ENCODE measurements around the gene SH2D2A. TPM values are rescaled to one million over a fixed set of nuclear protein-coding genes. Genes with fewer than 3 reads are reported as not detected.
A peak's percentile ranks its signal among the peaks of the same experiment; 100 is the strongest.

The SH2D2A gene
- total and polyA plus RNA-seq, 4 donors, result 0.33 to 0.53 (median 0.51) TPM; not detected in 1

GRCh38 chr1:156859523-156860112, 43.0 kb upstream of the SH2D2A start:
- Histone ChIP-seq H3K4me3 (ENCODE audit: low read depth, low read length) (peak overlapping the region; percentile 16), H3K36me3 (ENCODE audit: control insufficient read depth, insufficient read depth, low read length) (no peaks in the 10 kb centered on the region), H3K27ac (ENCODE audit: low read depth, low read length) (no peak overlapping the region), H3K9me3 (ENCODE audit: control insufficient read depth, insufficient read depth, low read length) (no peaks in the 10 kb centered on the region), H3K4me1 (ENCODE audit: control insufficient read depth, insufficient read depth, low read length) (peaks cover 31% of the 10 kb centered on the region), H3K27me3 (ENCODE audit: control insufficient read depth, insufficient read depth, low read length) (peaks cover 75% of the 10 kb centered on the region)
- WGBS (ENCODE audit: insufficient coverage), result under 1% methylated on average over 33 of the region's 33 CpGs
- DNase-seq (ENCODE audit: low read depth in 4 of 6, low spot score in 6 of 6), result peak in 2 of 6 donors; percentile 25 to 44

DNA sequence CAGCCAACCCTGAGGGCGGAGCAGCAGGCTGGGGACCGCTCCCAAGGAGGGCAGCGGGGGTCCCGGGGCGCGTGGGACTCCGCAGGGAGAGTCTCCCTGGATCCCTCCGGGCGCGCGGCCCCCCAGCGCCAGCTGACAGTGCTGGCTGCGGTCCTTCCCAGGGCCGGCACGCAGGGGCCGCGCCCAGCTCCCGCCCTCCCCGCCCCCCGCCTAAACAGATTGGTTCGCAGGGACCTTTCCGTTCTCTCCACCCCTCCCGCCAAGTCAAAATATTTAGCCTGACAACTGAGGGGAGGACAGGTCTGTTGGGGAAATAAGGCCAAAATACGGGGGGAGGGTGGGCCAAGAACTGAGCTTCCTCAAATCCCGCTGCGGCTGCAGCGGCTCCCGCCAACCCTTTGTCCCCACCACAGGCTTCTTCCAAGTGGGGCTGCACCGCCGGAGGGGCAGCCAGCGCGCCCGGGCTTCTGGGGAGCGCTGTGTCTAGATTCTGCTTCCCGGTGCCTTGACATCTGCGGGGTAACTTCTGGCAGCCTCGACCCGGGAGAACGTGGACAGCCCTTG, 42.4 kb upstream of the SH2D2A start, which contains the start of gene INSRR:
Gene INSRR (minus strand): TSS at position 159 of the 564 bp plus-strand sequence. CDS start 496 bp downstream, outside the sequence.
- no peaks in the 10 kb centered on the region for H3K36me3 ChIP-seq (ENCODE audit: control insufficient read depth, insufficient read depth, low read length)
- no peak within 1 kb of the TSS for H3K27ac ChIP-seq (ENCODE audit: low read depth, low read length)
- peaks cover 70% of the 10 kb centered on the region for H3K27me3 ChIP-seq (ENCODE audit: control insufficient read depth, insufficient read depth, low read length)
- peak within 1 kb of the TSS; percentile 16 for H3K4me3 ChIP-seq (ENCODE audit: low read depth, low read length)
- peak in 1 of 6 donors; percentile 43 for DNase-seq (ENCODE audit: low read depth in 4 of 6, low spot score in 6 of 6)
- WGBS (ENCODE audit: insufficient coverage), result 3% methylated on average over 31 of the region's 39 CpGs
- peaks cover 31% of the 10 kb centered on the region for H3K4me1 ChIP-seq (ENCODE audit: control insufficient read depth, insufficient read depth, low read length)
- no peaks in the 10 kb centered on the region for H3K9me3 ChIP-seq (ENCODE audit: control insufficient read depth, insufficient read depth, low read length)

- no peak overlapping the region for H3K4me3 ChIP-seq (ENCODE audit: low read depth, low read length)
- DNase-seq (ENCODE audit: low read depth in 4 of 6, low spot score in 6 of 6), result no peak
- peaks cover 68% of the 10 kb centered on the region for H3K27me3 ChIP-seq (ENCODE audit: control insufficient read depth, insufficient read depth, low read length)
- WGBS (ENCODE audit: insufficient coverage), result 18% methylated on average over 5 of the region's 5 CpGs
- H3K4me1 ChIP-seq (ENCODE audit: control insufficient read depth, insufficient read depth, low read length), result peaks cover 31% of the 10 kb centered on the region
- H3K27ac ChIP-seq (ENCODE audit: low read depth, low read length), result no peak overlapping the region
- H3K9me3 ChIP-seq (ENCODE audit: control insufficient read depth, insufficient read depth, low read length), result no peaks in the 10 kb centered on the region
- H3K36me3 ChIP-seq (ENCODE audit: control insufficient read depth, insufficient read depth, low read length), result no peaks in the 10 kb centered on the region
These were observed 41.9 kb upstream of the SH2D2A start for GRCh38 chr1:156858555-156858956.

DNA sequence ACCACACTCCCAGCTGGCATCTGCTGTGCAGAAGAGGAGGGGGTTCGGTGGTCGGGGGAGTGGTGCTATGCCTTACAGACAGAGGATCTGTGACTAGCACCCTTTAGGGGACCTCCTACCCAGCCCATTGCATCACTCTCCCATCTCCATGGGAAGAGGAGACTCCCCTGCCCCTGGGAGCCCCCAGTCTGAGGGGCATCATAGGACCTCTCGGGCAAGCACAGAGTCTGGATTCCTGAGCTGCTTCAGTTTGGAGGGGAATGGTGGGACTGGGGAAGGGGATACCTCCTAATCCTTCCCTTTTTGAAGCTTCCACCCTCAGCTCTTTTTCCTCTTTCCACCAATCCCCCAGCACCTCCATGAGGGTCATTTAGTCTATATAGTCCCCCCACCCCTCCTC, 40.9 kb upstream of the SH2D2A start:
- Histone ChIP-seq H3K4me1 (ENCODE audit: control insufficient read depth, insufficient read depth, low read length) (peaks cover 34% of the 10 kb centered on the region), H3K4me3 (ENCODE audit: low read depth, low read length) (no peak overlapping the region), H3K27ac (ENCODE audit: low read depth, low read length) (no peak overlapping the region), H3K9me3 (ENCODE audit: control insufficient read depth, insufficient read depth, low read length) (no peaks in the 10 kb centered on the region), H3K36me3 (ENCODE audit: control insufficient read depth, insufficient read depth, low read length) (no peaks in the 10 kb centered on the region), H3K27me3 (ENCODE audit: control insufficient read depth, insufficient read depth, low read length) (peaks cover 63% of the 10 kb centered on the region)
- no peak for DNase-seq (ENCODE audit: low read depth in 4 of 6, low spot score in 6 of 6)
- WGBS (ENCODE audit: insufficient coverage), result no CpG with 5 or more reads among the region's 3 CpGs

DNA sequence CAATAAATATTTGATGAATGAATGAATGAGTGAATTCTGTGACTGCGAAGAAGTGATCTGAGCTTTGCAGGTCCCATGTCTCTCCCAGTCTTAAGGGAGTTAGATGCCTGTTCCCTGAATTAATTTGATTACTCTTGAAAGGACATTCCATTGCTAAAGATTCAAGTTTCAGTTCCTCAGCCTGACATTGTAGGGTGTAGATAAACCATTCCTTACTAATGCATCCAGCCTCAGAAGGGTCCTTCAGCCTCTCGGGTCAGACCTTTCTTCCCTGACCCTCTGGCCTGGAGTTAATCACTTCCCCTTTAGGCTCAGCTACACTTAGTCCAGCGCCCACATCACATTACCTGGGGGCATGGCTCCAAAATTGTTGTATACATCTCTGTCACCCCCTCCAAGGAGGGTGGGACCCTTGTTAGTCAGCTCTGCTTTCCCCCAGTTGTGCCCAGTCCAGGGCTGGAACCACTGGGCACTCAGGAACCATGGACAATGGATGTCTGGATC, 39.7 kb upstream of the SH2D2A start:
- Histone ChIP-seq H3K27me3 (ENCODE audit: control insufficient read depth, insufficient read depth, low read length) (peaks cover 54% of the 10 kb centered on the region), H3K27ac (ENCODE audit: low read depth, low read length) (no peak overlapping the region), H3K9me3 (ENCODE audit: control insufficient read depth, insufficient read depth, low read length) (no peaks in the 10 kb centered on the region), H3K4me1 (ENCODE audit: control insufficient read depth, insufficient read depth, low read length) (peaks cover 40% of the 10 kb centered on the region), H3K4me3 (ENCODE audit: low read depth, low read length) (no peak overlapping the region), H3K36me3 (ENCODE audit: control insufficient read depth, insufficient read depth, low read length) (no peaks in the 10 kb centered on the region)
- WGBS (ENCODE audit: insufficient coverage), result 76% methylated on average over 3 of the region's 3 CpGs
- no peak for DNase-seq (ENCODE audit: low read depth in 4 of 6, low spot score in 6 of 6)

- WGBS (ENCODE audit: insufficient coverage), result 54% methylated on average over 3 of the region's 3 CpGs
- peaks cover 25% of the 10 kb centered on the region for H3K4me1 ChIP-seq (ENCODE audit: control insufficient read depth, insufficient read depth, low read length)
These were observed 38.0 kb upstream of the SH2D2A start for GRCh38 chr1:156854634-156855033.

GRCh38 chr1:156853761-156854160, 37.1 kb upstream of the SH2D2A start:
- 92% methylated on average over 19 of the region's 19 CpGs for WGBS (ENCODE audit: insufficient coverage)
- H3K36me3 ChIP-seq (ENCODE audit: control insufficient read depth, insufficient read depth, low read length), result no peaks in the 10 kb centered on the region

More at GRCh38 chr1:156854634-156855033, 38.0 kb upstream of the SH2D2A start:
- no peak for DNase-seq (ENCODE audit: low read depth in 4 of 6, low spot score in 6 of 6)
- H3K36me3 ChIP-seq (ENCODE audit: control insufficient read depth, insufficient read depth, low read length), result no peaks in the 10 kb centered on the region
- no peak overlapping the region for H3K27ac ChIP-seq (ENCODE audit: low read depth, low read length)
- peaks cover 42% of the 10 kb centered on the region for H3K27me3 ChIP-seq (ENCODE audit: control insufficient read depth, insufficient read depth, low read length)
- H3K9me3 ChIP-seq (ENCODE audit: control insufficient read depth, insufficient read depth, low read length), result no peaks in the 10 kb centered on the region
- no peak overlapping the region for H3K4me3 ChIP-seq (ENCODE audit: low read depth, low read length)

GRCh38 chr1:156852418-156852874, 35.8 kb upstream of the SH2D2A start:
- peak in 2 of 6 donors; percentile 48 to 66 for DNase-seq (ENCODE audit: low read depth in 4 of 6, low spot score in 6 of 6)
- 39% methylated on average over 7 of the region's 9 CpGs for WGBS (ENCODE audit: insufficient coverage)
- peaks cover 41% of the 10 kb centered on the region for H3K27me3 ChIP-seq (ENCODE audit: control insufficient read depth, insufficient read depth, low read length)

More at GRCh38 chr1:156853761-156854160, 37.1 kb upstream of the SH2D2A start:
- no peak overlapping the region for H3K27ac ChIP-seq (ENCODE audit: low read depth, low read length)
- peaks cover 42% of the 10 kb centered on the region for H3K27me3 ChIP-seq (ENCODE audit: control insufficient read depth, insufficient read depth, low read length)
- H3K4me1 ChIP-seq (ENCODE audit: control insufficient read depth, insufficient read depth, low read length), result peaks cover 21% of the 10 kb centered on the region
- no peak for DNase-seq (ENCODE audit: low read depth in 4 of 6, low spot score in 6 of 6)
- H3K4me3 ChIP-seq (ENCODE audit: low read depth, low read length), result no peak overlapping the region
- no peaks in the 10 kb centered on the region for H3K9me3 ChIP-seq (ENCODE audit: control insufficient read depth, insufficient read depth, low read length)

GRCh38 chr1:156851779-156852417, 35.2 kb upstream of the SH2D2A start:
- H3K9me3 ChIP-seq (ENCODE audit: control insufficient read depth, insufficient read depth, low read length), result no peaks in the 10 kb centered on the region
- peaks cover 20% of the 10 kb centered on the region for H3K4me1 ChIP-seq (ENCODE audit: control insufficient read depth, insufficient read depth, low read length)
- WGBS (ENCODE audit: insufficient coverage), result 74% methylated on average over 12 of the region's 17 CpGs
- H3K27me3 ChIP-seq (ENCODE audit: control insufficient read depth, insufficient read depth, low read length), result peaks cover 41% of the 10 kb centered on the region
- no peak for DNase-seq (ENCODE audit: low read depth in 4 of 6, low spot score in 6 of 6)
- H3K27ac ChIP-seq (ENCODE audit: low read depth, low read length), result no peak overlapping the region
- no peak overlapping the region for H3K4me3 ChIP-seq (ENCODE audit: low read depth, low read length)
- no peaks in the 10 kb centered on the region for H3K36me3 ChIP-seq (ENCODE audit: control insufficient read depth, insufficient read depth, low read length)

More at GRCh38 chr1:156852418-156852874, 35.8 kb upstream of the SH2D2A start:
- H3K36me3 ChIP-seq (ENCODE audit: control insufficient read depth, insufficient read depth, low read length), result no peaks in the 10 kb centered on the region
- H3K4me3 ChIP-seq (ENCODE audit: low read depth, low read length), result no peak overlapping the region
- H3K27ac ChIP-seq (ENCODE audit: low read depth, low read length), result no peak overlapping the region
- H3K4me1 ChIP-seq (ENCODE audit: control insufficient read depth, insufficient read depth, low read length), result peaks cover 20% of the 10 kb centered on the region
- H3K9me3 ChIP-seq (ENCODE audit: control insufficient read depth, insufficient read depth, low read length), result no peaks in the 10 kb centered on the region
